GM12865 (cell line): Measurements from ENCODE around the gene ULBP1.
"Not testable (repeated sequence)": the region's sequence is repeated elsewhere in the genome, so short reads cannot be mapped to it uniquely, and the experiment has no call there.

Source experiments
- DNase-seq: peaks from one replicate; pipeline ENCODE4 v3.0.0; 2010; ENCODE audit warnings: low read depth
- H3K4me3 ChIP-seq: 2 replicates; pipeline ENCODE4 v1.5.1; 2011; ENCODE audit warnings: mild to moderate bottlenecking, low read depth, low read length, control low read depth
- CTCF ChIP-seq: IDR thresholded peaks from 2 replicates; pipeline ENCODE4 v1.5.1; 2011; ENCODE audit warnings: low read length, control low read depth, low read depth, inconsistent platforms; ENCODE audit not compliant: insufficient read depth; ENCODE audit errors: missing control alignments

The ULBP1 gene

GRCh38 chr6:149935246-149935645 lies 28.5 kb upstream of the ULBP1 start:
- TF ChIP-seq CTCF, result no peak
- H3K4me3 ChIP-seq, result no peak overlapping the region
- DNase-seq, result no peak

GRCh38 chr6:149935668-149936067 lies 28.1 kb upstream of the ULBP1 start:
- no peak for TF ChIP-seq CTCF
- DNase-seq, result no peak
- no peak overlapping the region for H3K4me3 ChIP-seq

GRCh38 chr6:149936743-149937142 lies 27.0 kb upstream of the ULBP1 start:
- H3K4me3 ChIP-seq, result no peak overlapping the region
- DNase-seq, result no peak
- no peak for TF ChIP-seq CTCF

- peak overlapping the region; percentile 30 for H3K4me3 ChIP-seq
- DNase-seq, result not testable (repeated sequence)
These were observed 25.7 kb upstream of the ULBP1 start for GRCh38 chr6:149938013-149938570.

GRCh38 chr6:149938571-149939355 lies 25.0 kb upstream of the ULBP1 start:
- DNase-seq, result peak; percentile 85
- H3K4me3 ChIP-seq, result peak overlapping the region; percentile 30
- TF ChIP-seq CTCF, result no peak

- peak overlapping the region; percentile 30; the same call in 1 of the 2 replicates for H3K4me3 ChIP-seq
- no peak for DNase-seq
- no peak for TF ChIP-seq CTCF
These were observed 24.4 kb upstream of the ULBP1 start for GRCh38 chr6:149939356-149939648.

- no peak overlapping the region for H3K4me3 ChIP-seq
- TF ChIP-seq CTCF, result no peak
- DNase-seq, result no peak
These were observed 23.7 kb upstream of the ULBP1 start for GRCh38 chr6:149939909-149940671.
